ENCODE data around the gene CLSTN1. TPM values are rescaled to one million over a fixed set of nuclear protein-coding genes. Genes with fewer than 3 reads are reported as not detected.

CLSTN1 gene
- total and polyA plus RNA-seq, 2 experiments from 2014 or later: 56.8 to 67.8 TPM

GRCh38 chr1:9711466-9712020 is 112.2 kb downstream of the CLSTN1 start:
- H3K4me3 ChIP-seq: no peak overlapping the region
- H3K4me2 ChIP-seq (ENCODE audit: unreplicated experiment): no peak overlapping the region
- H3K4me1 ChIP-seq (ENCODE audit: insufficient read depth): no peaks in the 10 kb centered on the region
- no peaks in the 10 kb centered on the region for H4K20me1 ChIP-seq (ENCODE audit: insufficient read depth)
- WGBS, 2 experiments (ENCODE audit: low coverage in 1 of 2, low lambda C conversion rate in 2 of 2, missing lambda C conversion rate in 2 of 2): 84 to 86% methylated on average over 9 of the region's 9 CpGs
- no peak overlapping the region for H3K27ac ChIP-seq
- in situ Hi-C loops (cut with MboI): no loop called here
- no peaks in the 10 kb centered on the region for H3K9me2 ChIP-seq (ENCODE audit: insufficient read depth)
- H2AFZ ChIP-seq: no peak overlapping the region
- no peaks in the 10 kb centered on the region for H3K36me3 ChIP-seq (ENCODE audit: low read depth)
- no peaks in the 10 kb centered on the region for H3K27me3 ChIP-seq (replicated peaks; ENCODE audit: insufficient read depth)
- peaks cover 4% of the 10 kb centered on the region; the same call in 1 of the 2 replicates for H3K79me2 ChIP-seq (ENCODE audit: insufficient read depth)
- H3K9ac ChIP-seq: no peak overlapping the region
- no peaks in the 10 kb centered on the region for H3K9me3 ChIP-seq (ENCODE audit: low read depth)
- TF ChIP-seq EZH2phosphoT487 (IDR thresholded peaks at IDR 0.05; ENCODE audit: insufficient read depth, low read depth): no peak
- no peak for TF ChIP-seq EZH2 (IDR thresholded peaks at IDR 0.05; ENCODE audit: insufficient read depth, poor library complexity, severe bottlenecking)
- H3F3A ChIP-seq (ENCODE audit: insufficient read depth): no peaks in the 10 kb centered on the region
- no peak for DNase-seq

GRCh38 chr1:9710037-9710436 is 113.7 kb downstream of the CLSTN1 start:
- no peaks in the 10 kb centered on the region for H3K9me2 ChIP-seq (ENCODE audit: insufficient read depth)
- in situ Hi-C loops (cut with MboI): no loop called here
- WGBS, 2 experiments (ENCODE audit: low coverage in 1 of 2, low lambda C conversion rate in 2 of 2, missing lambda C conversion rate in 2 of 2): 94 to 95% methylated on average over 8 of the region's 8 CpGs
- peaks cover 7% of the 10 kb centered on the region for H3F3A ChIP-seq (ENCODE audit: insufficient read depth)
- H3K36me3 ChIP-seq (ENCODE audit: low read depth): no peaks in the 10 kb centered on the region
- peaks cover 9% of the 10 kb centered on the region for H3K4me1 ChIP-seq (ENCODE audit: insufficient read depth)
- no peak overlapping the region for H3K27ac ChIP-seq
- H4K20me1 ChIP-seq (ENCODE audit: insufficient read depth): no peaks in the 10 kb centered on the region
- no peak overlapping the region for H3K4me2 ChIP-seq (ENCODE audit: unreplicated experiment)
- no peaks in the 10 kb centered on the region for H3K27me3 ChIP-seq (replicated peaks; ENCODE audit: insufficient read depth)
- peaks cover 4% of the 10 kb centered on the region; the same call in 1 of the 2 replicates for H3K79me2 ChIP-seq (ENCODE audit: insufficient read depth)
- TF ChIP-seq EZH2 (IDR thresholded peaks at IDR 0.05; ENCODE audit: insufficient read depth, poor library complexity, severe bottlenecking) (no peak), EZH2phosphoT487 (IDR thresholded peaks at IDR 0.05; ENCODE audit: insufficient read depth, low read depth) (no peak)
- no peak overlapping the region for H2AFZ ChIP-seq
- H3K9ac ChIP-seq: no peak overlapping the region
- DNase-seq: no peak
- no peak overlapping the region for H3K4me3 ChIP-seq
- no peaks in the 10 kb centered on the region for H3K9me3 ChIP-seq (ENCODE audit: low read depth)

GRCh38 chr1:9706178-9706577 is 117.6 kb downstream of the CLSTN1 start:
- no peak for DNase-seq
- in situ Hi-C loops (cut with MboI): no loop called here
- H3K4me2 ChIP-seq (ENCODE audit: unreplicated experiment): no peak overlapping the region
- H3K9me2 ChIP-seq (ENCODE audit: insufficient read depth): no peaks in the 10 kb centered on the region
- WGBS, 2 experiments (ENCODE audit: low coverage in 1 of 2, low lambda C conversion rate in 2 of 2, missing lambda C conversion rate in 2 of 2): 91 to 93% methylated on average over 4 of the region's 4 CpGs
- H3K36me3 ChIP-seq (ENCODE audit: low read depth): no peaks in the 10 kb centered on the region
- H3K27ac ChIP-seq: no peak overlapping the region
- H2AFZ ChIP-seq: no peak overlapping the region
- peaks cover 17% of the 10 kb centered on the region for H3F3A ChIP-seq (ENCODE audit: insufficient read depth)
- H3K4me1 ChIP-seq (ENCODE audit: insufficient read depth): peaks cover 20% of the 10 kb centered on the region
- H3K27me3 ChIP-seq (replicated peaks; ENCODE audit: insufficient read depth): no peaks in the 10 kb centered on the region
- H3K9me3 ChIP-seq (ENCODE audit: low read depth): no peaks in the 10 kb centered on the region
- no peak overlapping the region for H3K9ac ChIP-seq
- H3K4me3 ChIP-seq: no peak overlapping the region
- TF ChIP-seq EZH2phosphoT487 (IDR thresholded peaks at IDR 0.05; ENCODE audit: insufficient read depth, low read depth) (no peak), EZH2 (IDR thresholded peaks at IDR 0.05; ENCODE audit: insufficient read depth, poor library complexity, severe bottlenecking) (no peak)
- H4K20me1 ChIP-seq (ENCODE audit: insufficient read depth): no peaks in the 10 kb centered on the region
- H3K79me2 ChIP-seq (ENCODE audit: insufficient read depth): peaks cover 4% of the 10 kb centered on the region; the same call in 1 of the 2 replicates

DNA sequence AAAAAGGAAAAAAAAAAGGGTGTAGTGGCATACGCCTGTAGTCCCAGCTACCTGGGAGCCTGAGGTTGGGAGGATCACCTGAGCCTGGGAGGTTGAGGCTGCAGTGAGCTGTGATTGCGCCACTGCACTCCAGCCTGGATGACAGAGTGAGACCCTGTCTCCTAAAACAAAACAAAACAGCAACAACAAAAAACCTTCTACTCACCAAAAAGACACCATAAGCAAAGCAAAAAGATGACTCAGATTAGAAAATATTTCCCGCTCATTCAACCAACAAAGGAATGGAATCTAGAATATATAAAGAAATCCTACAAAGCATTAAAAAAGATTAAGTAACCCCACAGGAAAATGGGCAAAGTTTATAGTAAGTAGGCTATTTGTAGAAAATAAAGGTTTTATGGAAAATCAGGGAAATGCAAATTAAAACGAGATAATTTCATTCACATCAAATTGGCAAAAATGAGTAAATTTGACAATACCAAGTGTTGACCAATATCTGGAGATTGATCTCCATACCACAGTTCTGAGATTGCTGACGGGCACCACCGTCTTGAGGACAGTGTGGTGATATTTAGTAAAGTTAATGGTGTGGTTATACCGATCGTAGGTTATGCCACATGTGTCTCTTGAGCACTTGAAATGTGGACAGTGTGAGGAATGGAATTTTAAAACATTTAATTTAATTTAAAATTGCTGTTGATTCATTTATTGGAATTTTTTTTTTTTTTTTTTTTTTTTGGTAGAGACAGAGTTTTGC is 118.2 kb downstream of the CLSTN1 start:
- Histone ChIP-seq H3K4me1 (ENCODE audit: insufficient read depth) (peaks cover 26% of the 10 kb centered on the region), H3K9ac (no peak overlapping the region), H3K79me2 (ENCODE audit: insufficient read depth) (peaks cover 4% of the 10 kb centered on the region; the same call in 1 of the 2 replicates), H4K20me1 (ENCODE audit: insufficient read depth) (no peaks in the 10 kb centered on the region), H3K4me2 (ENCODE audit: unreplicated experiment) (no peak overlapping the region), H3K27me3 (replicated peaks; ENCODE audit: insufficient read depth) (no peaks in the 10 kb centered on the region), H2AFZ (no peak overlapping the region), H3F3A (ENCODE audit: insufficient read depth) (peaks cover 18% of the 10 kb centered on the region), H3K9me2 (ENCODE audit: insufficient read depth) (no peaks in the 10 kb centered on the region), H3K27ac (peak overlapping the region; percentile 31), H3K9me3 (ENCODE audit: low read depth) (no peaks in the 10 kb centered on the region), H3K36me3 (ENCODE audit: low read depth) (no peaks in the 10 kb centered on the region), H3K4me3 (peak overlapping the region; percentile 1; the same call in 1 of the 2 replicates)
- peak; percentile 52 for DNase-seq
- 85% methylated on average over 8 of the region's 8 CpGs for WGBS, 2 experiments (ENCODE audit: low coverage in 1 of 2, low lambda C conversion rate in 2 of 2, missing lambda C conversion rate in 2 of 2)
- in situ Hi-C loops (cut with MboI): no loop called here
- no peak for TF ChIP-seq EZH2phosphoT487 (IDR thresholded peaks at IDR 0.05; ENCODE audit: insufficient read depth, low read depth)
- TF ChIP-seq EZH2 (IDR thresholded peaks at IDR 0.05; ENCODE audit: insufficient read depth, poor library complexity, severe bottlenecking): no peak
